HG03342 (cell line): ENCODE measurements around the gene MARCHF3.

Source experiments
- ATAC-seq: cut with Tn5 transposase; IDR thresholded peaks from one replicate; pipeline ENCODE4 v1.9.1; 2021; ENCODE audit warnings: mild to moderate bottlenecking, moderate library complexity; ENCODE audit not compliant: unreplicated experiment

The MARCHF3 gene

GRCh38 chr5:126819253-126819652, 211.1 kb downstream of the MARCHF3 start:
- no peak for ATAC-seq

- ATAC-seq: no peak
These were observed 211.6 kb downstream of the MARCHF3 start for GRCh38 chr5:126818736-126819135.
